ENCODE data around the gene GATA6.
A peak's percentile ranks its signal among the peaks of the same experiment; 100 is the strongest.

GATA6 gene

GRCh38 chr18:22136395-22136794, 33.0 kb upstream of the GATA6 start (continued):
- TF ChIP-seq ZNF18 (tag by site-specific recombination; IDR thresholded peaks at IDR 0.05), result peak; percentile 44; the same call in 1 of the 2 replicates
- no peak for TF ChIP-seq ZNF768 (tag by site-specific recombination; IDR thresholded peaks at IDR 0.05)
- TF ChIP-seq ZSCAN30 (tag by site-specific recombination; IDR thresholded peaks at IDR 0.05), result peak; percentile 70; the same call in 1 of the 2 replicates
- no peak for TF ChIP-seq ZNF26 (tag by site-specific recombination; IDR thresholded peaks at IDR 0.05)
- peak; percentile 39; the same call in 1 of the 2 replicates for TF ChIP-seq ZNF558 (tag by site-specific recombination; IDR thresholded peaks at IDR 0.05)
- no peak for TF ChIP-seq ZNF521 (tag by site-specific recombination; IDR thresholded peaks at IDR 0.05)
- no peak for TF ChIP-seq ZNF114 (tag by site-specific recombination; IDR thresholded peaks at IDR 0.05)
- TF ChIP-seq ZNF692 (tag by site-specific recombination; IDR thresholded peaks at IDR 0.05), result peak; percentile 88
- peak; percentile 46; the same call in 1 of the 2 replicates for TF ChIP-seq PRDM1 (tag by site-specific recombination; IDR thresholded peaks at IDR 0.05)
- TF ChIP-seq ZNF677 (tag by site-specific recombination; IDR thresholded peaks at IDR 0.05), result no peak
- no peak for TF ChIP-seq PRDM2 (tag by site-specific recombination; IDR thresholded peaks at IDR 0.05; ENCODE audit: borderline replicate concordance)
- peak; percentile 39; the same call in 1 of the 2 replicates for TF ChIP-seq GLI2 (tag by site-specific recombination; IDR thresholded peaks at IDR 0.05; ENCODE audit: borderline replicate concordance, low read depth)
- no peak for TF ChIP-seq YY1 (tag by site-specific recombination; IDR thresholded peaks at IDR 0.05)
- peak; percentile 36; the same call in 1 of the 2 replicates for TF ChIP-seq ZNF394 (tag by site-specific recombination; IDR thresholded peaks at IDR 0.05; ENCODE audit: borderline replicate concordance)
- TF ChIP-seq ZNF391 (tag by site-specific recombination; IDR thresholded peaks at IDR 0.05; ENCODE audit: borderline replicate concordance, low read depth), result no peak
- TF ChIP-seq ZNF791 (tag by site-specific recombination; IDR thresholded peaks at IDR 0.05), result no peak
- no peak for TF ChIP-seq ZNF544 (tag by site-specific recombination; IDR thresholded peaks at IDR 0.05)
- no peak for TF ChIP-seq ZNF416 (tag by site-specific recombination; IDR thresholded peaks at IDR 0.05)
- no peak for TF ChIP-seq ZSCAN5A (tag by site-specific recombination; IDR thresholded peaks at IDR 0.05)
- TF ChIP-seq ZBTB49 (tag by site-specific recombination; IDR thresholded peaks at IDR 0.05; ENCODE audit: low read depth), result no peak
- peak; percentile 41; the same call in 1 of the 2 replicates for TF ChIP-seq KLF8 (tag by site-specific recombination; IDR thresholded peaks at IDR 0.05)
- no peak for TF ChIP-seq ZNF830 (tag by site-specific recombination; IDR thresholded peaks at IDR 0.05; ENCODE audit: low read depth)
- TF ChIP-seq ZNF530 (tag by site-specific recombination; IDR thresholded peaks at IDR 0.05; ENCODE audit: low read depth), result no peak
- peak; percentile 89 for TF ChIP-seq FEZF1 (tag by site-specific recombination; IDR thresholded peaks at IDR 0.05)
- TF ChIP-seq KLF7 (tag by site-specific recombination; IDR thresholded peaks at IDR 0.05; ENCODE audit: borderline replicate concordance), result no peak; the same call in 1 of the 2 replicates
- no peak for TF ChIP-seq ZNF223 (tag by site-specific recombination; IDR thresholded peaks at IDR 0.05)

Measured in HEK293 (cell line).